HCT116 (cell line): ENCODE data around the gene ENHO. TPM values are rescaled to one million over a fixed set of nuclear protein-coding genes. Genes with fewer than 3 reads are reported as not detected.

ENCODE experiments used
- ATAC-seq: fragments of 200-7000 bp; cut with Tn5 transposase; 2 replicates; pipeline ENCODE4 v1.9.1; 2020; ENCODE audit warnings: mild to moderate bottlenecking, moderate library complexity
- BruUV-seq: library from RNA; stranded (reverse); fragments of 400-500 nt; replicated peaks from 2 replicates; lab custom pipeline; 2021; lab: Mats Ljungman, UMichigan
- CTCF ChIA-PET: fragments of 300-600 bp; sonication (Branson Sonifier 250); formaldehyde crosslinking; loops from one replicate; lab custom pipeline; 2021; ENCODE audit warnings: antibody characterized with exemption; lab: Charles Lee
- POLR2A ChIA-PET: fragments of 300-600, 350-600 bp; sonication (Branson Sonifier 250); formaldehyde crosslinking; loops from one replicate; lab custom pipeline; 2021; ENCODE audit warnings: antibody characterized with exemption; lab: Charles Lee
- RAD21 ChIA-PET, 2 experiments: fragments of 300-600 bp; sonication (Branson Sonifier 250); formaldehyde crosslinking; loops; one replicate each; lab custom pipeline; 2023; ENCODE audit warnings: low total read pairs in 2 of 2; ENCODE audit not compliant: uncharacterized antibody in 2 of 2, unreplicated experiment in 2 of 2, low non-redundant PET in 1 of 2; lab: Charles Lee
- DNase-seq: peaks from one replicate; pipeline ENCODE4 v3.0.0-alpha.2; 2010; ENCODE audit warnings: low read depth, low spot score
- H2AFZ ChIP-seq: fragments of 200-600 bp; shearing (Covaris generic), sonication (generic); 2 replicates; pipeline ENCODE4 v1.6.1; 2017; ENCODE audit warnings: low read depth, mixed run types, mixed read lengths, antibody characterized with exemption, low read length; ENCODE audit not compliant: poor library complexity, severe bottlenecking
- H3K27ac ChIP-seq: 2 replicates; pipeline ENCODE4 v1.5.1; 2012; ENCODE audit warnings: low read depth, low read length
- H3K27me3 ChIP-seq: fragments of 200-600 bp; sonication (generic); 2 replicates; pipeline ENCODE4 v1.6.1; 2016; ENCODE audit warnings: mixed run types, low read length, mixed read lengths; ENCODE audit not compliant: insufficient read depth
- H3K36me3 ChIP-seq, 2 experiments: fragments of 200-500 bp in 1 of 2; fragments of 200-600 bp in 1 of 2; sonication (Bioruptor generic) in 1 of 2; sonication (generic) in 1 of 2; 2 replicates each; pipeline versions ENCODE4 v1.5.1 to v1.6.1; 2014 to 2016; ENCODE audit warnings: low read length in 2 of 2, inconsistent platforms in 1 of 2, mixed read lengths in 1 of 2, mixed run types in 1 of 2; ENCODE audit not compliant: insufficient read depth in 2 of 2, control insufficient read depth in 1 of 2
- H3K4me1 ChIP-seq, 2 experiments: fragments of 200-600 bp in 1 of 2; sonication (generic) in 1 of 2; 2 replicates each; pipeline versions ENCODE4 v1.5.1 to v1.6.1; 2012 to 2017; ENCODE audit warnings: low read length in 2 of 2, inconsistent platforms in 1 of 2, mild to moderate bottlenecking in 1 of 2, mixed read lengths in 1 of 2, mixed run types in 1 of 2, moderate library complexity in 1 of 2; ENCODE audit not compliant: insufficient read depth in 2 of 2, control insufficient read depth in 1 of 2
- H3K4me2 ChIP-seq: fragments of 200-600 bp; sonication (generic); 2 replicates; pipeline ENCODE4 v1.6.1; 2017; ENCODE audit warnings: mixed run types, low read length, mixed read lengths
- H3K4me3 ChIP-seq, 2 experiments: fragments of 200-600 bp in 1 of 2; sonication (generic) in 1 of 2; replicated peaks in 1 of 2; 2 replicates each; pipeline ENCODE4 v1.5.1; 2011 to 2016; ENCODE audit warnings: low read length in 2 of 2, control low read depth in 1 of 2, low read depth in 1 of 2, mild to moderate bottlenecking in 1 of 2, mixed read lengths in 1 of 2, mixed run types in 1 of 2
- H3K79me2 ChIP-seq: fragments of 200-600 bp; sonication (generic); 2 replicates; pipeline ENCODE4 v1.6.1; 2017; ENCODE audit warnings: mild to moderate bottlenecking, mixed run types, low read length, moderate library complexity, mixed read lengths; ENCODE audit not compliant: insufficient read depth
- H3K9ac ChIP-seq: fragments of 200-600 bp; sonication (generic); 2 replicates; pipeline ENCODE4 v1.6.1; 2016; ENCODE audit warnings: low read length, mixed read lengths
- H3K9me2 ChIP-seq: fragments of 200-600 bp; sonication (generic), shearing (Covaris generic); 2 replicates; pipeline ENCODE4 v1.6.1; 2017; ENCODE audit warnings: mixed run types, mild to moderate bottlenecking, moderate library complexity; ENCODE audit not compliant: insufficient read depth
- H3K9me3 ChIP-seq, 2 experiments: fragments of 200-500 bp in 1 of 2; fragments of 200-600 bp in 1 of 2; sonication (Bioruptor generic) in 1 of 2; sonication (generic) in 1 of 2; 2 replicates each; pipeline ENCODE4 v1.6.1; 2014 to 2017; ENCODE audit warnings: low read length in 2 of 2, mixed read lengths in 2 of 2, inconsistent platforms in 1 of 2, low read depth in 1 of 2, mild to moderate bottlenecking in 1 of 2, mixed run types in 1 of 2, moderate library complexity in 1 of 2; ENCODE audit not compliant: control insufficient read depth in 1 of 2, insufficient read depth in 1 of 2
- H4K20me1 ChIP-seq: fragments of 200-600 bp; sonication (generic), shearing (Covaris generic); 2 replicates; pipeline ENCODE4 v1.6.1; 2017; ENCODE audit warnings: mixed run types, mild to moderate bottlenecking, moderate library complexity; ENCODE audit not compliant: insufficient read depth
- FOSL1 ChIP-seq: IDR thresholded peaks from 2 replicates; pipeline ENCODE4 v1.6.1; 2012; ENCODE audit warnings: low read depth
- JUND ChIP-seq: IDR thresholded peaks from 2 replicates; pipeline ENCODE4 v1.6.1; 2012
- POLR2A ChIP-seq: IDR thresholded peaks from 2 replicates; pipeline ENCODE4 v1.7.0; 2011; ENCODE audit warnings: borderline replicate concordance; ENCODE audit not compliant: insufficient read depth, insufficient read length; ENCODE audit errors: extremely low read depth
- SRF ChIP-seq: IDR thresholded peaks from 2 replicates; pipeline ENCODE4 v1.6.1; 2012; ENCODE audit warnings: low read depth
- ZFX ChIP-seq: fragments of 450-650 bp; IDR thresholded peaks from 2 replicates; pipeline ENCODE4 v1.6.1; 2017
- intact Hi-C: fragments of 100-400 bp; cut with micrococcal nuclease; formaldehyde crosslinking; loops from 2 replicates; pipeline ENCODE4 v1.10.0; 2022
- total RNA-seq: library from RNA; stranded (reverse); gene quantifications from one replicate; pipeline ENCODE4 v1.2.1, GENCODE V29; 2021; ENCODE audit not compliant: unreplicated experiment
- TF ChIP-seq, protein P1 (sequence below): IDR thresholded peaks from 2 replicates; pipeline ENCODE4 v1.6.1; 2012; ENCODE audit warnings: low read depth
- TF ChIP-seq, protein P2 (sequence below), 3 experiments: fragments of 200-600 bp in 1 of 3; sonication (generic) in 1 of 3; IDR thresholded peaks in 2 of 3; conservative IDR thresholded peaks in 1 of 3; 2 replicates each; pipeline ENCODE4 v1.5.1; 2012 to 2017; ENCODE audit warnings: low read depth in 2 of 3, low read length in 2 of 3, antibody characterized with exemption in 1 of 3, borderline replicate concordance in 1 of 3, control low read depth in 1 of 3, mild to moderate bottlenecking in 1 of 3, mixed read lengths in 1 of 3, mixed run types in 1 of 3, moderate library complexity in 1 of 3; ENCODE audit not compliant: insufficient read depth in 1 of 3

ENHO gene
- total RNA-seq, 1 experiment from 2014 or later = 6.1 TPM

DNA sequence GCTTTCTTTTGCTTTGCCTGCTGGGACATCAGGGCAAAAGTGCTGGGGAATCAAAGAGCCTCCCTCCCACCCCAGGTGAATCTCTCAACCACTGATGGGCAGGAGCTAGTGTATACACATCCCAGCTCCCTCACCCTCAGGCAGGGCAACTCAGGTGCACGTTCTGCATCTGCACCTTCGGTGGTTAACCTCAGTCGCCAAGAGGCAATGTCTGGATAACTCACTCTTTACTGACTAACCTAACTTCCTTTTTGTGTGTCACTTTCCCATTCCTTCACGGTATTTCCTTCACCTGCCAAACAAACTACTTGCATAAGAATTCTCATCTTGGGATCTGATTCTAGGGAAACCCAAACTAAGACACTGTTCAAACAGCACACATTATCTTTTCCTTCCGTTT lies 40.5 kb upstream of the ENHO start (continued):
- TF ChIP-seq, protein P1, sequence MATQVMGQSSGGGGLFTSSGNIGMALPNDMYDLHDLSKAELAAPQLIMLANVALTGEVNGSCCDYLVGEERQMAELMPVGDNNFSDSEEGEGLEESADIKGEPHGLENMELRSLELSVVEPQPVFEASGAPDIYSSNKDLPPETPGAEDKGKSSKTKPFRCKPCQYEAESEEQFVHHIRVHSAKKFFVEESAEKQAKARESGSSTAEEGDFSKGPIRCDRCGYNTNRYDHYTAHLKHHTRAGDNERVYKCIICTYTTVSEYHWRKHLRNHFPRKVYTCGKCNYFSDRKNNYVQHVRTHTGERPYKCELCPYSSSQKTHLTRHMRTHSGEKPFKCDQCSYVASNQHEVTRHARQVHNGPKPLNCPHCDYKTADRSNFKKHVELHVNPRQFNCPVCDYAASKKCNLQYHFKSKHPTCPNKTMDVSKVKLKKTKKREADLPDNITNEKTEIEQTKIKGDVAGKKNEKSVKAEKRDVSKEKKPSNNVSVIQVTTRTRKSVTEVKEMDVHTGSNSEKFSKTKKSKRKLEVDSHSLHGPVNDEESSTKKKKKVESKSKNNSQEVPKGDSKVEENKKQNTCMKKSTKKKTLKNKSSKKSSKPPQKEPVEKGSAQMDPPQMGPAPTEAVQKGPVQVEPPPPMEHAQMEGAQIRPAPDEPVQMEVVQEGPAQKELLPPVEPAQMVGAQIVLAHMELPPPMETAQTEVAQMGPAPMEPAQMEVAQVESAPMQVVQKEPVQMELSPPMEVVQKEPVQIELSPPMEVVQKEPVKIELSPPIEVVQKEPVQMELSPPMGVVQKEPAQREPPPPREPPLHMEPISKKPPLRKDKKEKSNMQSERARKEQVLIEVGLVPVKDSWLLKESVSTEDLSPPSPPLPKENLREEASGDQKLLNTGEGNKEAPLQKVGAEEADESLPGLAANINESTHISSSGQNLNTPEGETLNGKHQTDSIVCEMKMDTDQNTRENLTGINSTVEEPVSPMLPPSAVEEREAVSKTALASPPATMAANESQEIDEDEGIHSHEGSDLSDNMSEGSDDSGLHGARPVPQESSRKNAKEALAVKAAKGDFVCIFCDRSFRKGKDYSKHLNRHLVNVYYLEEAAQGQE = no peak
- TF ChIP-seq POLR2A (no peak), FOSL1 (no peak), JUND (no peak)

DNA sequence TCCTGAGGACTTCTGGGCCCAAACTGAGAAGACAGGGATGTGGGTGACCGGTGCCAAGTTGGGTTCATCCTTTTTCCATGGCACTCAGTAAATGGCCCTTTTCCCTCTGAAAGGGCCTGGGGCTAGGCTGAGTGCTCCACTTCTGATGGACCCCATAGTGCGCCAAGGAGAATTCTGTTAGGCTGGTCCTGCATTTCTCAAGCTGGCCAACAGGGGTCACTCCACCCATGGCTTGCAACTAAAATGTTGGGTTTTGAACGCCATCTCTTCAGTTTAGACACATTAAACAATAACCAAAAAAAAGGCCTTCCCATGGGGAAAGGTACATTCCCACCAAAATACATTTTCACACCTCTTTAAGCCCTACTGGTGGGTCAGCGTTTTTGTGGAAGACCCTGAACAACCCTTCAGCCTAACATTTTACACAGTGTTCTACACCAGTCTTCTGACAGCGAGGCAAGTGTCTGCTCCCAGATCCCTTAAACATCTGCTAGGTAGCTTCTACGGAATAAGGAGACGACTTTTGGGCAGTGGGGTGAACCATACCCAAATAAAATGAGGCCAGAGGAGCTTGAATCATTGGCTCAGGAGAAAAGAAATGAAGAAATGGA lies 39.5 kb upstream of the ENHO start:
- peak; percentile 38; the same call in 1 of the 2 replicates for ATAC-seq
- Histone ChIP-seq H3K9ac (no peak overlapping the region), H3K9me2 (no peaks in the 10 kb centered on the region), H3K4me1 (no peaks in the 10 kb centered on the region), H3K79me2 (no peaks in the 10 kb centered on the region), H4K20me1 (no peaks in the 10 kb centered on the region), H3K27me3 (no peaks in the 10 kb centered on the region), H3K9me3 (no peaks in the 10 kb centered on the region), H2AFZ (no peak overlapping the region), H3K4me2 (no peak overlapping the region), H3K36me3 (no peaks in the 10 kb centered on the region), H3K27ac (no peak overlapping the region), H3K4me3 (no peak overlapping the region)
- intact Hi-C loops = no loop called here
- TF ChIP-seq, protein P2, sequence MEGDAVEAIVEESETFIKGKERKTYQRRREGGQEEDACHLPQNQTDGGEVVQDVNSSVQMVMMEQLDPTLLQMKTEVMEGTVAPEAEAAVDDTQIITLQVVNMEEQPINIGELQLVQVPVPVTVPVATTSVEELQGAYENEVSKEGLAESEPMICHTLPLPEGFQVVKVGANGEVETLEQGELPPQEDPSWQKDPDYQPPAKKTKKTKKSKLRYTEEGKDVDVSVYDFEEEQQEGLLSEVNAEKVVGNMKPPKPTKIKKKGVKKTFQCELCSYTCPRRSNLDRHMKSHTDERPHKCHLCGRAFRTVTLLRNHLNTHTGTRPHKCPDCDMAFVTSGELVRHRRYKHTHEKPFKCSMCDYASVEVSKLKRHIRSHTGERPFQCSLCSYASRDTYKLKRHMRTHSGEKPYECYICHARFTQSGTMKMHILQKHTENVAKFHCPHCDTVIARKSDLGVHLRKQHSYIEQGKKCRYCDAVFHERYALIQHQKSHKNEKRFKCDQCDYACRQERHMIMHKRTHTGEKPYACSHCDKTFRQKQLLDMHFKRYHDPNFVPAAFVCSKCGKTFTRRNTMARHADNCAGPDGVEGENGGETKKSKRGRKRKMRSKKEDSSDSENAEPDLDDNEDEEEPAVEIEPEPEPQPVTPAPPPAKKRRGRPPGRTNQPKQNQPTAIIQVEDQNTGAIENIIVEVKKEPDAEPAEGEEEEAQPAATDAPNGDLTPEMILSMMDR (IDR thresholded peaks at IDR 0.05 in 2 of 3, conservative IDR thresholded peaks at IDR 0.05 in 1 of 3; ENCODE audit: borderline replicate concordance in 1 of 3, insufficient read depth in 1 of 3, low read depth in 2 of 3, low read length in 2 of 3) = peak in 2 of 3 experiments; percentile 86 to 90; a peak in 4 of 6 replicates
- TF ChIP-seq SRF (no peak), ZFX (no peak)
- POLR2A ChIA-PET = no interaction called here
- no TSS peak for BruUV-seq
- no peak for DNase-seq
- CTCF ChIA-PET = interaction anchor here (1.2 kb wide), 1 partner anchor 29 kb away, joined by 4 read pairs; no protein-coding TSS in a partner anchor
- RAD21 ChIA-PET = no interaction called here
